Lung microvascular endothelial cell (primary cell): Measurements from ENCODE around the gene CPZ. TPM values are rescaled to one million over a fixed set of nuclear protein-coding genes. Genes with fewer than 3 reads are reported as not detected.

Source experiments
- DNase-seq, 2 donors: peaks; one replicate each; pipeline versions ENCODE4 v3.0.0 to v3.0.0-alpha.2; 2010; ENCODE audit warnings: low read depth in 2 of 2
- total RNA-seq: library from RNA; depleted of rRNA; stranded (reverse); fragments of >200 nt; gene quantifications from 2 replicates; pipeline ENCODE4 v1.2.1, GENCODE V29; 2014

Gene CPZ
- total RNA-seq, 1 donor from 2014 or later = not detected

GRCh38 chr4:8579526-8580320 is 12.8 kb upstream of the CPZ start:
- no peak for DNase-seq

- peak; percentile 56 to 76 for DNase-seq
Measured at GRCh38 chr4:8580321-8581093, 12.1 kb upstream of the CPZ start, which contains the start of gene GPR78. TSS of gene GPR78 (plus strand) at chr4:8580392. CDS start at chr4:8580983, 591 bp downstream.

GRCh38 chr4:8581094-8581861 is 11.3 kb upstream of the CPZ start:
- DNase-seq = no peak

- no peak for DNase-seq
Measured at GRCh38 chr4:8582016-8582415, 10.5 kb upstream of the CPZ start.

- no peak for DNase-seq
Measured at GRCh38 chr4:8582436-8582835, 10.1 kb upstream of the CPZ start.

GRCh38 chr4:8582941-8583654 is 9.5 kb upstream of the CPZ start:
- no peak for DNase-seq

GRCh38 chr4:8583655-8584025 is 8.9 kb upstream of the CPZ start:
- no peak for DNase-seq

- no peak for DNase-seq
Measured at GRCh38 chr4:8585186-8585585, 7.4 kb upstream of the CPZ start.

- no peak for DNase-seq
Measured at GRCh38 chr4:8585721-8586212, 6.8 kb upstream of the CPZ start.

- no peak for DNase-seq
Measured at GRCh38 chr4:8586246-8586645, 6.3 kb upstream of the CPZ start.

- peak in 1 of 2 donors; percentile 14 for DNase-seq
Measured at GRCh38 chr4:8586671-8587468, 5.7 kb upstream of the CPZ start.

- DNase-seq = no peak
Measured at GRCh38 chr4:8587469-8588195, 4.9 kb upstream of the CPZ start.

GRCh38 chr4:8588196-8588470 is 4.4 kb upstream of the CPZ start:
- DNase-seq = no peak

- DNase-seq = no peak
Measured at GRCh38 chr4:8589336-8589735, 3.2 kb upstream of the CPZ start.

- no peak for DNase-seq
Measured at GRCh38 chr4:8589823-8590545, 2.6 kb upstream of the CPZ start.

- no peak for DNase-seq
Measured at GRCh38 chr4:8590546-8590880, 2.1 kb upstream of the CPZ start.

- no peak for DNase-seq
Measured at GRCh38 chr4:8591114-8591513, 1.5 kb upstream of the CPZ start.

GRCh38 chr4:8591626-8592365 is 769 bp upstream of the CPZ start:
- DNase-seq = no peak
